HG02970 (cell line): ENCODE measurements around the gene RSAD2.
"Not testable (repeated sequence)": the region's sequence is repeated elsewhere in the genome, so short reads cannot be mapped to it uniquely, and the experiment has no call there.

Experiments used
- ATAC-seq: cut with Tn5 transposase; IDR thresholded peaks from one replicate; pipeline ENCODE4 v1.9.1; 2021; ENCODE audit warnings: mild to moderate bottlenecking, moderate library complexity, moderate number of reproducible peaks; ENCODE audit not compliant: unreplicated experiment, low FRiP score

Gene RSAD2

DNA sequence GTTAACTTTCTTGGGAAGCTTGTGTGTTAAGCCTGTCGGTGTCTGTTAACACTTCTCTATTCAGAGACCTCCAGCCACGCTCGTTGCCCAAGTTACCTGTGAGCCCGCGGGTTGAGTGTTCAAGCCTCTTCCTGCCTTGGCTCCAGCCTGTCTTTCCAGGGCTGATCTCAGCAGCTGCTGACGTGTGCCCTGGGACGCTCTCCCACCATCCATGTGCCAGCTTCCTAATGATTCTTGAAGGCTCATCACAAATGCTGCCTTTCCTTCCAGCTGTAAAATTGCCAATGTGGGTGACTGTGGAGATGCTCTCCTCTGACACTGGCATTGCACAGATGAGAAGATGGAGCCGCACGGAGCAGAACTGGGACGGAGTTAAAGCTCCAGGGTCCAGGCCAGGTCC lies 45.7 kb downstream of the RSAD2 start:
- no peak for ATAC-seq

DNA sequence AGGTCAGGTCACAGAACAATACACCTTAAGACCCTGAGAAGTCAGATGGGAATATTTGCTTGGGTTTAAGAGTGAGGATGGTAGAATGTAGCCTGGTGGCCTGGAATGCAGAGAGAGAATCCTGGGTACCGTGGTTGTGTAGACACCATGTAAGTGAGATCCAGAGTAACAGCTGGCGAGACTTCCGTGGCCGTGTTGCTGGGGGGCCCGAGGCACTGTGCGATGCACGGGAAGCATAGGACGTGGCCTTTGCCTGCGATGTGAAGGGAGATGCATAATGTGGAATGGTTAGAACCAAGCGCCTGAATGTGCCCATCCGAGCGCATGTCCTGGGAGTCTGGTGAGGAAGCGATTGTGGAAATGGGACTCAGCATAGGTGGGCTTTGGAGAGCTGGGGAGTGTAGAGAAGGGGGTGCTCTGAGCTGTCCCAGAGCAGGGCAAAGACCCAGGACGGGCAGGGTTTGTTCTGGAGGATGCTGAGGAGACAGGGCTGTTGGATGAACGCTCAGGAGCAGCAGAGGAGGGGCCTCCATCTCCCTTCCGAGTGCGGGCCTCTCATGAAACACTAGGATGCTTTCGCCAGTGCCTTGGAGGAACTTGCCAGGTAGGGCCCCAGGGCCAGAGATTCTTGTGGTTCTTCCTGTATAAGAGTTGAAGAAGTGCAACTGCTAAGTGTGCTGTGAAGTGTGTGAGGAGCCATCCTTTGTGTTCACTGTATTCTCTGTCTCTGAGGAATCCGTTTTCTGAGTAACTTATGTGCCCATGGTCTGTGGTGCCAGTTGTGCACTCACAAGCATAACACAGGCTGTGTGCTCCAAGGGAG lies 46.7 kb downstream of the RSAD2 start:
- no peak for ATAC-seq

DNA sequence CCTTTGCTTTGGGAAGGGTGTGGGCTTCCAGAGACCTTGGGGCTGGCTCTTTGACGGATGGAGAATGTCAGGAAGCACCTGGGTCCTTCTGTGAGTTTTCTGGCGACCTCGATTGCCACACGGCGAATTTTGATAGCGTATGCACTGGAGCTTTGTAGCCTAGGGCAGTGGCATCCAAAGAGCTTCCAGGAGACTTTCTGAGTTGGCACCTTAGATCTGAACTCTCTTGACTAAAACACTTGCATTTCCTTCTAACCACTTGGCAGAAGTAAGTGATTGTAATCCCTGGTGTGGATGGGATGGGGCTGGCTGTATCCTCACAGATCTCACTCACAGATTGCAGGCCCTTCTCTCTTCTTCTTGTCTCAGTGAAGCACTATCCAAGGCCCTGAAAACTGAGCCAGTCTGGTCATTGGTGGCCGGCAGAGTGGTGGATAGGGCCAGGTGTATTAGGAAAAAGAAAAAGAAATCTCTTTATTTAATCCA lies 47.4 kb downstream of the RSAD2 start:
- no peak for ATAC-seq

DNA sequence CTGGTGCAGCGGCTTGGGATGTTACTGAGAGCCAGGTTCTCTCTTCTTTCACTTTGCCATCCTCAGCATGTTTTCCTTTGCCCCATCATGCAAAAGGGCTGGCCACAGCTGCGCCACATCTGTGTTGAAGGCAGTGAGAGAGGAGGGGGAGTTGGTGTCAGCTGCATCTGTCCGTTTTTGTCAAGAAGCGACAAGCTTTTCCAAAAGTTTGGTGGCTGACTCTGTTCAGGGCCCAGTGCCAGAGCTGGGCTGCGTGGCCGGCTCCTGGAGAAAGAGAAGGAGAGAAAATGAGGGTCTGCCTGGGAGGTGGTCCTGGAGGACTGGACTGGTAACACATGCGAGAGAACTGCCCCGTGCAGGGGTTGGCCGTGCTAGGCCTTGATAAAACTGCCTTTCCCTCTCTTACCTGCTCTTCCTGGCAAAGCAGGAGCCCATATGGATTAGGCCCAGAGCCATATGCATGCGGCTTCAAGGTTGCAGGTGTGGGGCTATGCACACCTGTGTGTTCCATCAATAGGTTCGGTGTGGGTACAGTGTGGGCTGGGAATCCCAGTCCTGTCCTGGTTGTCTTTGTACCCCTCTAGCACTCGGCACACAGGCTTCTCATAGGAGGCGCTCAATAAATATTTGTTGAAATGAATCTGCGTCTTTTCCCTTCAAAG lies 48.6 kb downstream of the RSAD2 start:
- no peak for ATAC-seq

DNA sequence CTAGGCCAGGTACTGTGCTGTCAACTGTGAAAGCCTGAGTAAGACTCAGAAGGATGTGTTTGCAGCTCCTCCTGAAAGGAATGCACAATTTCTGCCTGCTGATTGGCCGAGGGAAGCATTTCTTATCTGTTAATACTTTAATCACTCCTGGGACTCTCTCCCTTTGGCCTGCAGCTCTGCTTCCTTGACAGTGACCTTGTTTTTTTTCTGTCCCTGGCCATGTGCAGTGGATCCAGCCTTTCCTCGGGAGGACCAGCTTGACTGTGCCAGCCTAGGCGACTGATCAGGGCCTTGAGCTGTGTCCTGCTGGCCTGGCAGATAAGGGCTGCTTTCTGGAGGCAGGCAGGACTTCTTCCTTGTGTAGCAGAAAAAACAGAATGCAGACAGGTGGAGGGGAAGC lies 49.6 kb downstream of the RSAD2 start:
- no peak for ATAC-seq

DNA sequence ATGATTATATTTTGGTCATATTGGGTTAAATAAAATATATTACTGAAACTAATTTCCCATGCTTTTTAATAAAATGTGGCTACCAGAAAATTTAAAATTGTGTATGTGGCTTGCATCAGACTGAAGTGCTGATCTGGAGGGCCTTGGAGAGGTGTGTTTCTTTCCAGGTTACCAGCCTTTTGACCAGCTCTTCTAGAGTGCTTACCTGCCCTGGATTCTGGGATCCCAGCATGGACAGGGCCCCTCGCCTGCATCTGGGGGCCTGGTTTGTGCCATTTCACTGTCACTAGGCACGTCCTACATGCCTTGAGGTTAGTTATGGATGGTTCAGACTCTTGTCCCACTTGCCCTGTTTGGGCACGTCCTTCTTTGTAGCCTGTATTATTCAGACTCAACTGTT lies 50.2 kb downstream of the RSAD2 start:
- ATAC-seq: no peak

DNA sequence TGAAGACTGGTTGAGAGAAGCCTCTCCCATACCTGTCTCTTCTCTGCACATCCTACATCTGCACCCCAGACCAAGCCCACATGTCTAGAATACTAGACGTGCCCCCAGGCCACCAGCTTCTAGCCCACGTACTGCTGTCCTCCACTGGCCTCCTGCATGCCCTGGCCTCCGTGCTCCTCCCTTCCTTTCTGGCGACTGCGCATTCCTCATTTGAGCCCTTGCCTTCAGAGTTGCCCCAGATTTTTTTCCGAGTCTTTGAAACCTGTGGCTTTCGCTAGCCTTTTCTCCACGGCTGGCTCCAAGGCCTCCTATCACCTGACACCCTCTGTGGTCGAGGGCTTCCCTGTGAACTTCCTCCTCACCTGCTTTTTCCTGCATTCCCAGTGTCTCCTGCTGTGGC lies 50.9 kb downstream of the RSAD2 start:
- ATAC-seq: no peak

DNA sequence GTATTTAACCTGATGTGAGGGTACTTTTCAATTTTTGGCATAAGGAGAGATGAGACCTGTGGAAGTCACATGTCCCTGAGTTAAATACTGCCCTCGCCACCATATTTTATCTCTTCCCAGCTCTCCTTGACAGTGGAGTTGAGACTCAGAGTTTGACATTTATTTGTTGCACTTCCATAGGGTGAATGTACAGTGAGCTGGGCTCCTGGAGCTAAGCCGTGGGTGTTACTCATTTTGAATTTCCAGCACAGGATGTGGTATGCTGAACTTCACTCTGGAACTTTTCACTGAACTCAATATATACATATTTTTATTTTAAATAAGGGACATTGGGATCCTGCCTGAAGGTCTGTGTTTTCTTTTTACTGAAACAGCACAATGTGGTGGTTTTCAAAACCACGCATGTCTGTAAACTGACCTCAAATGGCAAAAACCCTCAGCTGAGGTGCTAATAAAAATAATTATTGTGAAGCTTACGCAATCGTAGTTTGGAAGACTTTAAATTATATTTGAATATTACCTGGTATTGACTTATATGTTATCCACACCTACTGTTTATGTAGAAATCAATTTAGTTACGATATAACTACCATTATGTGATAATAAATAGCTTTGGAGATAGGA lies 51.7 kb downstream of the RSAD2 start:
- ATAC-seq: no peak

DNA sequence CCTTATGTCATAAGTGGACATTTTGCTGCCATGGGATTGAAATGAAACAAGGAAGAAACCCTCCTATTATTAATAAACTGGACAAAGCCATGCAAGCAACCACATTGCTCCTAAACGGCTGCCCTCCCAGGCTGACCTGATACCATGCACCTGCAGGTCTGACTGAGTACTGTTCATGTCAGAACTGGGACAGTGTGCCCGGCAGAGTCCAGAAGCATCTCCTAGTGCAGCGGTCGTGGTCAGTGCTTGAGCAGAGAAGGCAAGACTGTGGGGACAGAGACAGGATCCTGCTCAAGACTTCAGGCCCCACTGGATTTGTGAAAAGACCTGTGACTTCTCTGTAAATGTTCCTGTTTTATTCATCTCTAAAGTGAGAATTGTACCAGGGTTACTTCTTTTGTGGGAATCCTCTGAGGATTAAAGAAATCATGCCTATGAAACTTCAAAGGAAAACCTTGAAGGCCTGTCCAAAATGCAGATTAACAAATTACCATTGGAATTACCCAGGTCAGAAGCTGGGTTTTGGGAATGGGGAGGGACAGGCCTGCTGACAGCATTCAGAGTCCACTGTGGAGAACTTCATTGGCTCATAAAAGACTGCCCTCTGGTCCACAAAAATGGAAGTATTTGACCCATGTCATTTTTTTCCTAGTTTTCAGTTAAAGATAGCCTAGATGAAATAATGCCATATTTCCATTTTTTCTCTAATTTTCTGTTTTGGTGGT lies 53.5 kb downstream of the RSAD2 start:
- ATAC-seq: no peak

DNA sequence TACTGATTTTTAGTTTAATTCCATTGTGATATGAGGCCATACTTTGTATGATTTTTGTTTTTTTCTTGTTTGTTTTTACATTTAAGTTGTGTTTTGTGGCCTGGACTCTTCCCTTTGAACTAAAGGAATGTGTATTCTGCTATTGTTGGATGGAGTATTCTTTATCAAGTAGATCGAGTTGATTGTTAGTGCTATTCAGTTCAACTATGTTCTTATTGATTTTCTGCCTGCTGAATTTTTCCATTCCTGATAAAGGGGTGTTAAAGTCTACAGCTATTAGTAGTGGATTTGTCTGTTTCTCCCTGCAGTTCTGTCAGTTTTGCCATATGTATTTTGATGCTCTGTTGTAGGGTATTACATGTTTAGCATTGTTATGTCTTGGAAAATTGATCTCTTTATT lies 54.2 kb downstream of the RSAD2 start:
- no peak for ATAC-seq

DNA sequence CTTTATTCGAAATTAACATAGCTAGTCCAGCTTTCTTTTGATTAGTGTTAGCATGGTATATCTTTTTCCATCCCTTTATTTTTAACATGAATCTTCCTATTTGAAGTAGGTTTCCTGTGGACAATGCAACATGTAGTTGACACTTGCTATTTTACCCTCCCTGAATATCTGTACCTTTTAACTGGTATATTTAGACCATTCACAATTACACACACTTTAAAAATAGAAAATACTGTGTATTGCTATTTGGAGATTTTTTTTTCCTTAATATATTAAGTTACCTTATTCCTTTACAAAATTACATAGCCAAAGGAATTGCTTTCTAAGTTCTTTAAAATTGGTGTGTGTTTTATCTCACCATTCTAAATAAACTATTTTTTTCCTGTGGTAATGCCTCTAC lies 54.6 kb downstream of the RSAD2 start:
- no peak for ATAC-seq

DNA sequence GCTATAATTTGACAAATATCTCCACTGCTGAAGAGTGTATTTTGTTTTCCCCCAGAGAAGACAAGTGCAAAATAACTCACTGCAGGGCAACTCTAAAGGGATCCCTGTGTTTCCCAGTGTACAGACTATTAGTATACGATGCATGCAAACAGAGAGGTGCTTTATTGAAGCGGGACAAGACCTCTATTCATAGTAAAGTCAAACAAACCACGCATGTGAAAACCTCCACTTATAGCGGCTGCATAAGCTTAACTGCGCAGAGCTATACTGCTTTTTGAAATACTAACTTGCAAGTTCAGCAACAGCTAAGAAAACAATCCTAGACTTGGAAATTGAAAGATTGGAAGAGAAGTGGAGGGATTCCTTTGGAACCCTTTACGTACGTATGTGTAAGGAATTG lies 55.3 kb downstream of the RSAD2 start:
- ATAC-seq: no peak

DNA sequence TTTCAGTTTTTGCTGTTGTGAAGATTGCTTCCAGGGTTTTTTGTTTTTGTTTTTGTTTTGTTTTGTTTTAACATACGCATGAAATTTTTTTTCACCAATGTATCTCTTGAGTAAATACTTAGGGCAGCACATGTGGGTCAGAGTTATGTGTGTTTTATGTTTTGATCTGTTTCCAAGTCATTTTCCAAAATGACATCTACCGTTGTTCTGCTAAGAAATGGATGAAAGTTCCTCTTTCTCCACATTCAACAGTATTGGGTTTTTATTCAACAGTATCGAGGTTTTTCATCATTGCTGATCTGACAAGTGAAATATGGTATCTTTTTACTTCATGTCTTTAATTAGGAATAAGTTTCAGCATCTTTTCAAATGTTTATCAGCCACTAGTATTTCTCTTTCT lies 56.3 kb downstream of the RSAD2 start:
- ATAC-seq: no peak

DNA sequence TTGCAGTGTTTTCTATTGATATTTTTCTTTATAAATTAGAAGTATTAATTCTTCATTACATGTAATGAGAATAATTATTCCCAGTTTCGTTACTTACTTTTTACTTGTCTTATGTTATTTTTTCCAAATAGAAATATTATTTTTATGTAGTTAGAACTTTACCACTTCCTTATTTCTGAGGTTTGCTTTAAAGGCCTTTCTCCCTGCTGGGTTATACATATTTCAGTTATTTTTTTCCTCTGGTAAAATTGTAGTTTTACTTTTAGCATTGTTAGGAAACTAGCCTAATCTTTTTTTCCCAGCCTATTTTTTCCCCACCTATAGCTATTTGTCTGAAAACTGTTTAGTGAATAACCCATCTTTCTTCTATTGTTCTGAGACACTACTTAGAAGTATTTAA lies 56.8 kb downstream of the RSAD2 start:
- ATAC-seq: no peak

DNA sequence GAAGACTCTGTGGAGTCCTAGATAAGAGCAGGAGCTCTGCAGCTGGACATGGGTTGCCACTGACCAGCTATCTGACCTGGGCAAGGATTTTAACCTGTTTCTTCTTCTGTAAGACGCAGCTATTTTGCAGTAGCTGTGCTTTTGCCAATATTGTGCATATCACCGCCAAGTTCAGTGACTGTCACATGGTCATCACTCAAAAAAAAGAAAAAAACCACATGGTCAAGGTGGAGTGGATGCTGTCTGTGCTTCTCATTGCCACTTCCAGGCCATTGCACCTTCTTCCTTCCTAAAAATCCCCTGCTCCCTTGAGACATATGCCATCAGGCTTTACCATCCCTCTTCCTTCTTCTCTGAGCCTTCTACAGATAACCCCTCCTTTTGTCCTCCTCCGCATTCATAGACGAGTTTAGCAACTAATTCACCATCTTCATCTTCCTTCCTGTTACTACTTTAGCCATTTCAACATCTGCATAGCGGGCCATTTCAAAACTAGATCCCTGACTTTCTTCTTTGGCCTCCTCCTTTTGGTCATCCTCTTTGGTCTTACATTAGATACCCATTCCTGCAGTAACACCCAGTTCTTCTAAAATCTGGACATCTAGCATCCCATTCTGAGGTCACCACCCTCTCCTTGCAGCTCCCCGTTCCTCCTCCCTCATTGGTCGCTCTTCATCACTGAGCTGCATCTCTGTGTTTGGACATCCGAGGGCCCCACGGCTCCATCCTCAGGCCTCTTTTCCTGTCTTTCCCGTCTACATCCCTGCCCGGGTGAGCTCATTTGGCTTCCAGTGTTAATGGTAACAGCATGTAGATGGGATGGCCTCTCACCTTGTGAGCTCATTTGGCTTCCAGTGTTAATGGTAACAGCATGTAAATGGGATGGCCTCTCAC lies 57.4 kb downstream of the RSAD2 start:
- ATAC-seq: no peak

DNA sequence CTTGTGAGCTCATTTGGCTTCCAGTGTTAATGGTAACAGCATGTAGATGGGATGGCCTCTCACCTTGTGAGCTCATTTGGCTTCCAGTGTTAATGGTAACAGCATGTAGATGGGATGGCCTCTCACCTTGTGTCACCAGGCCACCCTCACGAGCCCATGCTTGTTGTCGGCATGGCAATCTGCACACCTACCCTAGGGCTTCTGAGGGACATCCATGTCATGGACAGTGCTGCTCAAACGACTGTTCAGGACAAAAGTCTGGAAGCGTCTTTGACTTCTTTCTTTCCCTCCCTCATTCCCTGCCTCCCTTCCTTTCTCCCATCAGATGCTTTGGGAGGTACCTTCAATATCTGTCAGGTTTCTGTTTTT lies 58.1 kb downstream of the RSAD2 start:
- ATAC-seq: not testable (repeated sequence)

DNA sequence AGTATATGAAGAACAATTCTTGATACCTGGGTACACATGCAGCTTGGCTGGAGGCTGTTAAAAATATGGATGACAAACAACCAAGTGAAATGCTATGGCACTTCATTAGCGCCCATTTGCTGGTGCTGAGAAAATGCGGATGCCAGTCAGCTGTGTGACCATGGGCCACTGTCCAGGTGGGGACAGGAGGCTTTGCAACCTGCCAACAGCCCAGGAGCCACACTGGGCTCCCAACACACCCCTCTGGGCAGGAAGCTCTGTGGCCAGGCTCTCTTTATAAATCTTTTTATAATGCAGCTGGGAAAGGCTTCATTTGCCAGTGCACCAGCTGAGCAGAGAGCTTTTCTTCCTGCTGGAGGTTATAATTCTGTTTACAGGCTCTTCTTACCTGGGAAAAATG lies 59.6 kb downstream of the RSAD2 start:
- ATAC-seq: no peak

DNA sequence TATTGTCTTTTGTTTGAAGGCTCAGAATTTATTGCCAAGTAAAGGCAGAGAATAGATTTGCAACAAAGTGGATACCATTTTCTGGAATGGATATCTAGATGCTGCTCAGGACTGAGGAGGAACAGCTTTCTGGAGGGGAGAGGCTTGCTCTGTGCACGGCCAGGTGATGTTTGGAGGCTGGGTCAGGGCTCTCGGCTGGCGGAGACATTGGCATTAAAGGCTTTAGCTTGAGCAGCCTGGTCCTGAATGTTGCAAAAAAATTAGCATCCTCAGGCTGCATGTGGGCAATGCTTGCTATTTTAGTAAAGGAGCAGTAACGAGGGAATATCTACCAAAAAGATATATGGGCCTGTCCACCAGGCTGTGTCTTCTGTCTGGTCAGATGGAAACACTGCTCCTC lies 60.0 kb downstream of the RSAD2 start:
- ATAC-seq: no peak

DNA sequence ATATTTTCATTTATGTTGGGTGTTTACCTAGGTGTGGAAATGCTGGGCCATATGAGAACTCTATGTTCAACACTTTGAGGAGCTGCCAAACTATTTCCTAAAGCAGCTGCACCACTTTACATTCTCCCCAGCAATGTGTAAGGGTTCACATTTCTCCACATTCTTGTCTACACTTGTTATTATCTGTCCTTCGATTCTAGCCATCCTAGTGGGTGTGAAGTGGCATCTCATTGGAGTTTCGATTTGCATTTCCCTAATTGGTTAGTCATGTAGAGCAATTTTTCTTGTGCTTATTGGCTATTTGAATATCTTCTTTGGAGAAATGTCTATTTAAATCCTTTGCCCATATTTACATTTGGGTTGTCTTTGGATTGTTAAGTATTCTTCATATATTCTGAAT lies 61.5 kb downstream of the RSAD2 start:
- ATAC-seq: no peak

DNA sequence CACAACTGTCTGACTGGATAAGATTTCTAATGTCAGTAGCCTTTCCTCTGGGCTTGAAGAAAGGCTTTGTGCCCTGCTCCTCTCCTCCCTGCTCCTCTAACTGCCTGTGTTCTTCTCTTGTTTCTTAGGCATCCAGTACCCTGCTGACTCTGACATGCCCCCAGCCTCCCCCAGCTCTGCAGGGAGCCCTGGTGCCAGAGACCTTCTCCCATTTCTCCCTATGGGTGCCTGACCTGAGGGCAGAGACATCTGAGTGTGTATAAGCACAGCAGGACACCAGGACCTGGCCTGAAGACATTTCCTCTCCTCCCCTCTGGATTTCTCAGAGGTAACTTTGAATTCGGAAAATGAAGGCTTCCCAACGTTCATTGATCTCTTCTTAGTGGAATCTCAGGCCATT lies 63.2 kb downstream of the RSAD2 start:
- no peak for ATAC-seq
